GM21447 (cell line): ENCODE results near the gene CMTR1.
A peak's percentile ranks its signal among the peaks of the same experiment; 100 is the strongest.
"Not testable (repeated sequence)": the region's sequence is repeated elsewhere in the genome, so short reads cannot be mapped to it uniquely, and the experiment has no call there.

Experiments used
- ATAC-seq: cut with Tn5 transposase; IDR thresholded peaks from one replicate; pipeline ENCODE4 v1.9.1; 2021; ENCODE audit not compliant: unreplicated experiment

CMTR1 gene

GRCh38 chr6:37491171-37491829 lies 58.3 kb downstream of the CMTR1 start:
- no peak for ATAC-seq

GRCh38 chr6:37491830-37492208 lies 58.8 kb downstream of the CMTR1 start:
- ATAC-seq: no peak

- no peak for ATAC-seq
Observed at GRCh38 chr6:37492236-37492972, 59.4 kb downstream of the CMTR1 start.

GRCh38 chr6:37492991-37493660 lies 60.1 kb downstream of the CMTR1 start:
- no peak for ATAC-seq

- ATAC-seq: no peak
Observed at GRCh38 chr6:37493661-37493995, 60.6 kb downstream of the CMTR1 start.

GRCh38 chr6:37495244-37495934 lies 62.4 kb downstream of the CMTR1 start:
- ATAC-seq: no peak

GRCh38 chr6:37496951-37497885 lies 64.2 kb downstream of the CMTR1 start:
- ATAC-seq: no peak

- peak; percentile 86 for ATAC-seq
Observed at GRCh38 chr6:37499433-37500293, 66.6 kb downstream of the CMTR1 start, which contains the start of gene CCDC167. CCDC167 (minus strand) TSS chr6:37499893; CDS start chr6:37499863, 30 bp downstream.

- ATAC-seq: no peak
Observed at GRCh38 chr6:37500294-37500608, 67.2 kb downstream of the CMTR1 start.

GRCh38 chr6:37500904-37501303 lies 67.9 kb downstream of the CMTR1 start:
- ATAC-seq: not testable (repeated sequence)

- ATAC-seq: no peak
Observed at GRCh38 chr6:37501632-37502491, 68.8 kb downstream of the CMTR1 start.

GRCh38 chr6:37502703-37503291 lies 69.8 kb downstream of the CMTR1 start:
- no peak for ATAC-seq

- no peak for ATAC-seq
Observed at GRCh38 chr6:37503309-37503965, 70.4 kb downstream of the CMTR1 start.

GRCh38 chr6:37504024-37504423 lies 71.0 kb downstream of the CMTR1 start:
- no peak for ATAC-seq

GRCh38 chr6:37506479-37506878 lies 73.5 kb downstream of the CMTR1 start:
- no peak for ATAC-seq

- no peak for ATAC-seq
Observed at GRCh38 chr6:37507077-37507476, 74.1 kb downstream of the CMTR1 start.

GRCh38 chr6:37507690-37508421 lies 74.8 kb downstream of the CMTR1 start:
- ATAC-seq: no peak
